Measurements from ENCODE around the gene MED22.
"Not testable (repeated sequence)": the region's sequence is repeated elsewhere in the genome, so short reads cannot be mapped to it uniquely, and the experiment has no call there.

MED22 gene

GRCh38 chr9:133377721-133378216 lies 29.8 kb upstream of the MED22 start:
- Histone ChIP-seq H3K9me3 (ENCODE audit: control insufficient read depth, low read length) (no peaks in the 10 kb centered on the region), H3K27me3 (replicated peaks; ENCODE audit: control insufficient read depth, insufficient read depth, low read length, poor library complexity, severe bottlenecking) (no peaks in the 10 kb centered on the region), H3K36me3 (ENCODE audit: control insufficient read depth, insufficient read depth, low read length) (no peaks in the 10 kb centered on the region), H3K4me1 (ENCODE audit: control insufficient read depth, insufficient read depth, low read length, poor library complexity, severe bottlenecking) (peaks cover 22% of the 10 kb centered on the region), H3K4me3 (ENCODE audit: insufficient read depth, low read depth, low read length, poor library complexity, severe bottlenecking) (no peak overlapping the region), H3K27ac (ENCODE audit: insufficient read depth, low read length, poor library complexity, severe bottlenecking) (no peak overlapping the region)
- no peak for DNase-seq

GRCh38 chr9:133377280-133377679 lies 29.3 kb upstream of the MED22 start:
- not testable (repeated sequence) for H3K9me3 ChIP-seq (ENCODE audit: control insufficient read depth, low read length); H3K27ac ChIP-seq (ENCODE audit: insufficient read depth, low read length, poor library complexity, severe bottlenecking); H3K27me3 ChIP-seq (replicated peaks; ENCODE audit: control insufficient read depth, insufficient read depth, low read length, poor library complexity, severe bottlenecking); H3K36me3 ChIP-seq (ENCODE audit: control insufficient read depth, insufficient read depth, low read length); H3K4me3 ChIP-seq (ENCODE audit: insufficient read depth, low read depth, low read length, poor library complexity, severe bottlenecking); DNase-seq
- H3K4me1 ChIP-seq (ENCODE audit: control insufficient read depth, insufficient read depth, low read length, poor library complexity, severe bottlenecking) = peaks cover 27% of the 10 kb centered on the region

GRCh38 chr9:133375724-133376654 lies 28.1 kb upstream of the MED22 start, which contains the start of the genes STKLD1 and SURF4:
TSS of gene STKLD1 (plus strand) at chr9:133376366. CDS start at chr9:133376474, 108 bp downstream.
TSS of gene SURF4 (minus strand) at chr9:133376060. CDS start at chr9:133375969, 91 bp downstream.
- no peaks in the 10 kb centered on the region for H3K36me3 ChIP-seq (ENCODE audit: control insufficient read depth, insufficient read depth, low read length)
- H3K4me3 ChIP-seq (ENCODE audit: insufficient read depth, low read depth, low read length, poor library complexity, severe bottlenecking) = peak within 1 kb of the TSS; percentile 71
- DNase-seq = peak; percentile 87 to 88 (median 87)
- peak within 1 kb of the TSS; percentile 92 for H3K27ac ChIP-seq (ENCODE audit: insufficient read depth, low read length, poor library complexity, severe bottlenecking)
- no peaks in the 10 kb centered on the region for H3K9me3 ChIP-seq (ENCODE audit: control insufficient read depth, low read length)
- peaks cover 40% of the 10 kb centered on the region for H3K4me1 ChIP-seq (ENCODE audit: control insufficient read depth, insufficient read depth, low read length, poor library complexity, severe bottlenecking)
- H3K27me3 ChIP-seq (replicated peaks; ENCODE audit: control insufficient read depth, insufficient read depth, low read length, poor library complexity, severe bottlenecking) = no peaks in the 10 kb centered on the region

GRCh38 chr9:133375116-133375723 lies 27.3 kb upstream of the MED22 start:
- Histone ChIP-seq H3K36me3 (ENCODE audit: control insufficient read depth, insufficient read depth, low read length) (no peaks in the 10 kb centered on the region), H3K4me3 (ENCODE audit: insufficient read depth, low read depth, low read length, poor library complexity, severe bottlenecking) (peak overlapping the region; percentile 71), H3K27ac (ENCODE audit: insufficient read depth, low read length, poor library complexity, severe bottlenecking) (peak overlapping the region; percentile 92), H3K27me3 (replicated peaks; ENCODE audit: control insufficient read depth, insufficient read depth, low read length, poor library complexity, severe bottlenecking) (no peaks in the 10 kb centered on the region), H3K9me3 (ENCODE audit: control insufficient read depth, low read length) (no peaks in the 10 kb centered on the region), H3K4me1 (ENCODE audit: control insufficient read depth, insufficient read depth, low read length, poor library complexity, severe bottlenecking) (peaks cover 48% of the 10 kb centered on the region)
- no peak for DNase-seq

GRCh38 chr9:133374612-133375115 lies 26.7 kb upstream of the MED22 start:
- peaks cover 53% of the 10 kb centered on the region for H3K4me1 ChIP-seq (ENCODE audit: control insufficient read depth, insufficient read depth, low read length, poor library complexity, severe bottlenecking)
- peak overlapping the region; percentile 71 for H3K4me3 ChIP-seq (ENCODE audit: insufficient read depth, low read depth, low read length, poor library complexity, severe bottlenecking)
- H3K27me3 ChIP-seq (replicated peaks; ENCODE audit: control insufficient read depth, insufficient read depth, low read length, poor library complexity, severe bottlenecking) = no peaks in the 10 kb centered on the region
- H3K36me3 ChIP-seq (ENCODE audit: control insufficient read depth, insufficient read depth, low read length) = peaks cover 5% of the 10 kb centered on the region
- DNase-seq = peak in 1 of 3 donors; percentile 5
- peak overlapping the region; percentile 92 for H3K27ac ChIP-seq (ENCODE audit: insufficient read depth, low read length, poor library complexity, severe bottlenecking)
- H3K9me3 ChIP-seq (ENCODE audit: control insufficient read depth, low read length) = no peaks in the 10 kb centered on the region

GRCh38 chr9:133372144-133372543 lies 24.2 kb upstream of the MED22 start:
- Histone ChIP-seq H3K36me3 (ENCODE audit: control insufficient read depth, insufficient read depth, low read length) (peaks cover 15% of the 10 kb centered on the region), H3K27me3 (replicated peaks; ENCODE audit: control insufficient read depth, insufficient read depth, low read length, poor library complexity, severe bottlenecking) (no peaks in the 10 kb centered on the region), H3K9me3 (ENCODE audit: control insufficient read depth, low read length) (no peaks in the 10 kb centered on the region), H3K4me3 (ENCODE audit: insufficient read depth, low read depth, low read length, poor library complexity, severe bottlenecking) (peak overlapping the region; percentile 54), H3K4me1 (ENCODE audit: control insufficient read depth, insufficient read depth, low read length, poor library complexity, severe bottlenecking) (peaks cover 77% of the 10 kb centered on the region), H3K27ac (ENCODE audit: insufficient read depth, low read length, poor library complexity, severe bottlenecking) (peak overlapping the region; percentile 97)
- DNase-seq = no peak

GRCh38 chr9:133371261-133371711 lies 23.4 kb upstream of the MED22 start:
- peak overlapping the region; percentile 54 for H3K4me3 ChIP-seq (ENCODE audit: insufficient read depth, low read depth, low read length, poor library complexity, severe bottlenecking)
- peaks cover 77% of the 10 kb centered on the region for H3K4me1 ChIP-seq (ENCODE audit: control insufficient read depth, insufficient read depth, low read length, poor library complexity, severe bottlenecking)
- H3K27me3 ChIP-seq (replicated peaks; ENCODE audit: control insufficient read depth, insufficient read depth, low read length, poor library complexity, severe bottlenecking) = no peaks in the 10 kb centered on the region
- no peaks in the 10 kb centered on the region for H3K9me3 ChIP-seq (ENCODE audit: control insufficient read depth, low read length)
- H3K27ac ChIP-seq (ENCODE audit: insufficient read depth, low read length, poor library complexity, severe bottlenecking) = peak overlapping the region; percentile 97
- DNase-seq = peak; percentile 57 to 72 (median 60)
- peaks cover 23% of the 10 kb centered on the region for H3K36me3 ChIP-seq (ENCODE audit: control insufficient read depth, insufficient read depth, low read length)

- peaks cover 75% of the 10 kb centered on the region for H3K4me1 ChIP-seq (ENCODE audit: control insufficient read depth, insufficient read depth, low read length, poor library complexity, severe bottlenecking)
Observed at GRCh38 chr9:133370685-133371084, 22.8 kb upstream of the MED22 start.

GRCh38 chr9:133369933-133370332 lies 22.0 kb upstream of the MED22 start:
- peak overlapping the region; percentile 97 for H3K27ac ChIP-seq (ENCODE audit: insufficient read depth, low read length, poor library complexity, severe bottlenecking)
- H3K36me3 ChIP-seq (ENCODE audit: control insufficient read depth, insufficient read depth, low read length) = peaks cover 37% of the 10 kb centered on the region
- H3K9me3 ChIP-seq (ENCODE audit: control insufficient read depth, low read length) = no peaks in the 10 kb centered on the region
- peak overlapping the region; percentile 54 for H3K4me3 ChIP-seq (ENCODE audit: insufficient read depth, low read depth, low read length, poor library complexity, severe bottlenecking)
- no peak for DNase-seq
- no peaks in the 10 kb centered on the region for H3K27me3 ChIP-seq (replicated peaks; ENCODE audit: control insufficient read depth, insufficient read depth, low read length, poor library complexity, severe bottlenecking)
- H3K4me1 ChIP-seq (ENCODE audit: control insufficient read depth, insufficient read depth, low read length, poor library complexity, severe bottlenecking) = peaks cover 75% of the 10 kb centered on the region

More at GRCh38 chr9:133370685-133371084, 22.8 kb upstream of the MED22 start:
- peaks cover 29% of the 10 kb centered on the region for H3K36me3 ChIP-seq (ENCODE audit: control insufficient read depth, insufficient read depth, low read length)
- H3K9me3 ChIP-seq (ENCODE audit: control insufficient read depth, low read length) = no peaks in the 10 kb centered on the region
- peak overlapping the region; percentile 97 for H3K27ac ChIP-seq (ENCODE audit: insufficient read depth, low read length, poor library complexity, severe bottlenecking)
- H3K27me3 ChIP-seq (replicated peaks; ENCODE audit: control insufficient read depth, insufficient read depth, low read length, poor library complexity, severe bottlenecking) = no peaks in the 10 kb centered on the region
- peak overlapping the region; percentile 54 for H3K4me3 ChIP-seq (ENCODE audit: insufficient read depth, low read depth, low read length, poor library complexity, severe bottlenecking)
- peak in 2 of 3 donors; percentile 42 to 51 for DNase-seq
